NCI-H1694 treated with DMSO at 0.1 percent for 48 hours (cell line): Measurements from ENCODE around the gene LILRA1.
"Not testable (repeated sequence)": the region's sequence is repeated elsewhere in the genome, so short reads cannot be mapped to it uniquely, and the experiment has no call there.

Experiments
- DNase-seq: peaks from one replicate; lab custom pipeline; 2025; lab: John Stamatoyannopoulos, UW

Gene LILRA1

GRCh38 chr19:54624934-54625730, 31.7 kb downstream of the LILRA1 start:
- not testable (repeated sequence) for DNase-seq

GRCh38 chr19:54626757-54627156, 33.3 kb downstream of the LILRA1 start:
- no peak for DNase-seq

- not testable (repeated sequence) for DNase-seq
Observed at GRCh38 chr19:54627912-54628311, 34.5 kb downstream of the LILRA1 start.

- not testable (repeated sequence) for DNase-seq
Observed at GRCh38 chr19:54630262-54630661, 36.8 kb downstream of the LILRA1 start, which contains the start of gene LILRB1. Gene LILRB1 (plus strand): TSS chr19:54630484. CDS start chr19:54631074, 590 bp downstream.

GRCh38 chr19:54630782-54631181, 37.4 kb downstream of the LILRA1 start:
- DNase-seq, result no peak

GRCh38 chr19:54631489-54632337, 38.3 kb downstream of the LILRA1 start:
- not testable (repeated sequence) for DNase-seq

- not testable (repeated sequence) for DNase-seq
Observed at GRCh38 chr19:54632517-54632916, 39.1 kb downstream of the LILRA1 start.

- DNase-seq, result no peak
Observed at GRCh38 chr19:54633401-54633800, 40.0 kb downstream of the LILRA1 start.

- DNase-seq, result not testable (repeated sequence)
Observed at GRCh38 chr19:54636081-54636480, 42.6 kb downstream of the LILRA1 start.

GRCh38 chr19:54638683-54639082, 45.3 kb downstream of the LILRA1 start:
- DNase-seq, result no peak

GRCh38 chr19:54642953-54643352, 49.5 kb downstream of the LILRA1 start:
- DNase-seq, result not testable (repeated sequence)

- not testable (repeated sequence) for DNase-seq
Observed at GRCh38 chr19:54643583-54643982, 50.2 kb downstream of the LILRA1 start.

GRCh38 chr19:54644056-54644455, 50.6 kb downstream of the LILRA1 start:
- no peak for DNase-seq

- DNase-seq, result no peak
Observed at GRCh38 chr19:54646331-54646841, 53.0 kb downstream of the LILRA1 start.

GRCh38 chr19:54648129-54648528, 54.7 kb downstream of the LILRA1 start:
- DNase-seq, result no peak

- DNase-seq, result no peak
Observed at GRCh38 chr19:54650108-54650655, 56.8 kb downstream of the LILRA1 start.
